Posterior vena cava (tissue), 2 donors: ENCODE results near the gene SARM1. TPM values are rescaled to one million over a fixed set of nuclear protein-coding genes. Genes with fewer than 3 reads are reported as not detected.

Experiments used
- DNase-seq: peaks from one replicate; pipeline ENCODE4 v3.0.0-alpha.2; 2020; ENCODE audit warnings: low spot score
- intact Hi-C, 2 donors: fragments of 100-400 bp; cut with DNase I; formaldehyde crosslinking; loops; one replicate each; pipeline versions ENCODE4 v1.14.1 to v1.14.2; 2022 to 2023
- total RNA-seq, 2 donors: library from RNA; stranded (reverse); fragmentation: NEBNext Ultra II Directional; extraction: Animal tissue kit (Norgen Biotek cat#: 25700); gene quantifications; one replicate each; pipeline ENCODE4 v1.2.1, GENCODE V29; 2021
- donor health status: DM: yes; HTN: yes; CAD: no.
- donor health status: DM: yes; HTN: yes; CAD: no.

SARM1 gene
- total RNA-seq, 2 donors from 2014 or later: 15.0 to 16.1 TPM

DNA sequence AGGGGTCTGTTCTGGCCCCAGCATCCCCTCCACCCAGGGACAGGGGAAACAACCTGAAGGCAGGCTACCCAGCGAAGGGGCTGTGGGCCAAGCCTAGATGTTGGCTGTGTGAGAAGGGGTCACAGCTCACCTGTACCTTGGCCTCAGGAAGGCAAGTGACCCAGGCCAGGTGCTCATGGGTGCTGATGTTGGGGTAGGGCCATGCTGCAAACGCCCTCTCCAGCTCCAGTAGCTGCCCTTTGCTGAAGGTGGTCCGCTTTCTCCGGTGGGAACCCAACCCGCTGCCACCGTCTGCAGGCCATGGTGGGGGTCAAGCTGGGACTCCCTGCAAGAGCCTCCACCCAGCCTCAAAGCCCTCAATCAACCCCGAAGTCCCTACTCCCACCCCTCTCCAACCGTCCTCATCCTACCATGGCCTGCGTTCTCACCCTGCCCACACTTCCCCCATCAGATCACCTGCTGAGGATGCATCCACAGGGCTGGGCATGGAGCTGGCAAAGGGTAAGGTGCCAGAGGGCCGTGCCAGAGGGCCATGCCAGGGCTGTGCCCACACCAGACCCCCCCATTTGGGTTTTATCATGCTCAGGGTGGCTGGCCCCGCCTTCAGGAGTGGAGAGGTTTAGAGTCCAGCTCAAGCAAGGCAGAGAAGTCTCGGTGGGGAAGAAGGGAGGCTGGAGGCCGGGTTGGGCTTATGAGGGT lies 6.7 kb upstream of the SARM1 start, which contains the start of gene SEBOX:
Gene SEBOX (minus strand): TSS at position 535 of the 699 bp plus-strand sequence. CDS start 48 bp downstream, at position 487.
- intact Hi-C loops: loop anchor here in 1 of 2 donors (2.0 kb wide), 1 partner anchor 14 kb away; no protein-coding TSS in a partner anchor

DNA sequence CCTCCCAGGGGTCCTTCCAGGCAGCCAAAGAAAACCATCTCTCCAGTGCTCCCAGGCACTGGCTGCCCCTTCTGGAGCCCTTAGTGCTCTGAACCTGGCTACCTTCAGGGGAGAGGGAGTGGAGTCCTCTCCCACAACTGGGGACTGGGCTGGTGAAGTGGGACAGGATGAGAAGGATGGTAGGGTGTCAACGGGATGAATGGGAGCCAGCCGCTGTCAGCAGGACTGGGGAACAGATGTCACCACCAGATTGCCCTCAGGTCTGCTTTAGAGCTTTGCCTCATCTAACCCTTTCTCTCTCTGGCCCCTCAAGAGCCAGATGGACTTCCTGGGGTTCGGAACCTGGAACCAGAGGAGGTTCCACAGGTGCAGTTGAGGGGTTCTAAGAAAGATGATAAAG lies 6.0 kb upstream of the SARM1 start:
- peak; percentile 28 for DNase-seq

More for the DNA sequence above, 6.7 kb upstream of the SARM1 start, which contains the start of gene SEBOX:
- DNase-seq: peak; percentile 78

DNA sequence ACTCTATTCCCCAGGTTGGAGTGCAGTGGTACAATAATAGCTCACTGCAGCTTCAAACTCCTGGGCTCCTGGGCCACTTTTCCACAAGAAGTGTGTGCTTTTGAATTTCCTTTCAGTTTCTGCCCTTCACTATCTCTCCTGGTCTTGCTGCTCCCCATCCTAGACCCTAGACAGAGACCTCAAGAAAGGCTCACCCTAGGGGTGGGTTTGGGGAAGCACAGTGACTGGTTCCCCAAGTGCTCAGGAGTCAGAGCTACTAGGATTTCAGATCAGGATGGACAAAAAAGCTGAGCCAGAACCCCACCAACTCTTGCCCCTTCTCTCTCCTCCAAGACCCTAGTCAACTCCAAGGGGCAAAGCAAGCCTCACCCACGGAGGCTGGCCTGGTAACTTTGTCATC lies 4.9 kb upstream of the SARM1 start:
- intact Hi-C loops: no loop called here
- DNase-seq: no peak

More for the DNA sequence above, 6.0 kb upstream of the SARM1 start:
- intact Hi-C loops: loop anchor here in 1 of 2 donors (2.0 kb wide), 1 partner anchor 13 kb away; no protein-coding TSS in a partner anchor

DNA sequence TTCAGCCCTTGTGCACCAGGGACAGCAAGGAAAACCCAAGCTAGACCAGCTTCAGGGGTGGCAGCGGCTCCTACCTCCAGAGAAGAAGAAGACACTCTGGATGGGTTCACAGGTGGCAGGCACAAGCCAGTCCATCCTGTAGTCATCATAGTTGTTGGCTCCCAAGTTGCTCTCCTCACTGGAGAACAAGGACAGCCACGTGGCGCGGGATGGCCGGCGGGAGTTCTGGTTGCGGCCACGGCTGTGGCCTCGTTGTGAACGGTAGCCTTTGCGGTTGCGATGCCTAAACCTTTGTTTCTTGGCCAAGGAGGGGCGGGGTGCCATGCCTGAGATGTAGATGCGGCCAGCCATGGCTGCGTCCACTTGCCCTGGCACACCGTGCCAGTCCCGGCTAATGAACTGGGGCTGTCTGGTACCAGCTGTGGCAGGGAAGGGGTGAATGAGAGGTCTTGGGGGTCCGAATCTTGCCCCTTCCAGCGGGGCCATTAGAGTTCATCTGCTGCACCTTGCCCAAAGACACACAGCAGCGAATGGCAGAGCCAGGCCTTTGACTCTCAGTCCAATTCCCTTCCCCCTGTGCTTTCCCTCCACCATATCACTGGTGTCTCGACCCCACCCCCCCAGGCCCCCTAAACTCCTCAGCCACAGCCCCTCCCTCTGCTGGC lies 3.7 kb upstream of the SARM1 start:
- intact Hi-C loops: no loop called here

DNA sequence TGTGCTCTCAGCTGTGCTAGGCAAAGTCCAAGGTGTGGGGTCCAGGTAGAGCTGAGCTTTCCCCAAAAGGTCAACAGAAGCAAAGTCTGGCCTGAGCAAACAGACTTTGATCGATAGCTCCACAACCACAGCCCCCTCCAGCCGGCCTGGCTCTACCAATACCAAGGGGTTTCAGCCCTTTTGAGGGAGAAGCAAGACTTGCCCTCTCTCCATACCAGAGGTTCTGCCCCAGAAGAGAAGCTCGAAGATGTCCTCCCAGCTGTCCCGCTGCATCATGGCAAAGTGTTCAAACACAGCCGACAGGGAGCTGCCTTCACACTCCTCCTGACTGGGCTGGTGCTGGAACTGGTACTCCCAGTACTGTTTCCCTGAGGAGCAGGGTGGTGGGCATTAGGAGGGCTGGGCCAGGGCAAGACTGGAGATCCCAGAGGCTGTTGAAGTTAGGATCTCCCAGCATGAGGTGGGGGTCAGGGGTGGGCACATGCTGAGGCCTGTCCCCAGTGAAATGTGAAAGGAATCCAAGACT lies 3.1 kb upstream of the SARM1 start:
- intact Hi-C loops: no loop called here

More for the DNA sequence above, 3.7 kb upstream of the SARM1 start:
- DNase-seq: peak; percentile 71

DNA sequence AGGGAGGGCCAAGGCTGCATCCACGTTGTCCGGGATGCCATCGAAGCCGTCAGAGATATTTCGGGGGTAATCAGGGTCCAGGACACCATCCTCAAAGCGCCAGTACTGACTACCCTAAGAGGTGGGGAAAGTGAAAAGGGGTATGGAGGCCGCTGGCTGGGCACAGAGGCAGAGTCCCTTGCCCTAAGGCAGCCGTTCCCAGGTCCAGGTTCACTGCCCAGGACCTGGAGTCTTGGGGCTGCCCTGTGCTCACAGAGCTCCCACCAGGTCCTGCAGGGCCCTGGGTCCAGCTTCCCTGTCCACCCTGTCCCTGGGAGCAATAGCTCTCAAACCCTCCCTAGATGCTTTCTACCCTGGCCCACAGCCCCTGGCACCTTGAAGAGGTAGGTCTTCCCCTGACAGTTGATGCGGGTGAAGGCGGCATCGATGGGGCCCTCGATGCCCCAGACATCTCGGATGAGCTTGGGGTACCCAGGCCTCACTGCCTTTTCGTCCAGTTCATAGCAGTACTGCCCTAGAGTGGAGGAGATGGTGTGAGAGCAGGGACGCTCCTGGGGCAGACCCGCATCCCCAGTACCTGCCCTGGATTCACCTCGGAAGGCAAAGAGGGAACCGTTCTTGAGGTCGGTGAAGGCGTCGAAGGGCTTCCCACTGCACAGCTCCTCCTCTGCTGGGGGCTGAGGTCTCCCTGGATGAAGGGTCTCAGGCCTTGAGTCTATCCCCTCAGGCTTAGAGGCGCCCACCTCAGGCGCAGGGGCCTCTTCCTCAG lies 2.4 kb upstream of the SARM1 start:
- intact Hi-C loops: no loop called here
- peak; percentile 70 for DNase-seq

More for the DNA sequence above, 3.1 kb upstream of the SARM1 start:
- DNase-seq: peak; percentile 56

DNA sequence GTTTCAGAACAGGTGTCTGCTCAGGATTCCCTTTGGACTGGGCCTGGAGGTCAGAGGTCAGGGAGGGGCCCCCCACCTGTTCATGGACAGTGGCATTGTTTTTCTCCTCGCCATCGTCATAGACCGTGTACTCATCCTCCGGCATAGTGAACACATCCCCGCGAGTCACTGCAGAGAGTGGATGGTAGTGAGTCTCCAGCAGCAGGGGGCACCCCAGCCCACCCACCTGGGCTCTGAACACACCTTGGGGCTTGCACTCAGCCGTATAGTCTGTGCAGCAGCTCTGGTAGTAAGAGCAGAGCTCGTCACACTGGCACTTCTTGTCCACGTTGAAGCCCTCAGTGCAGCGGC lies 1.8 kb upstream of the SARM1 start:
- intact Hi-C loops: no loop called here
- DNase-seq: no peak

DNA sequence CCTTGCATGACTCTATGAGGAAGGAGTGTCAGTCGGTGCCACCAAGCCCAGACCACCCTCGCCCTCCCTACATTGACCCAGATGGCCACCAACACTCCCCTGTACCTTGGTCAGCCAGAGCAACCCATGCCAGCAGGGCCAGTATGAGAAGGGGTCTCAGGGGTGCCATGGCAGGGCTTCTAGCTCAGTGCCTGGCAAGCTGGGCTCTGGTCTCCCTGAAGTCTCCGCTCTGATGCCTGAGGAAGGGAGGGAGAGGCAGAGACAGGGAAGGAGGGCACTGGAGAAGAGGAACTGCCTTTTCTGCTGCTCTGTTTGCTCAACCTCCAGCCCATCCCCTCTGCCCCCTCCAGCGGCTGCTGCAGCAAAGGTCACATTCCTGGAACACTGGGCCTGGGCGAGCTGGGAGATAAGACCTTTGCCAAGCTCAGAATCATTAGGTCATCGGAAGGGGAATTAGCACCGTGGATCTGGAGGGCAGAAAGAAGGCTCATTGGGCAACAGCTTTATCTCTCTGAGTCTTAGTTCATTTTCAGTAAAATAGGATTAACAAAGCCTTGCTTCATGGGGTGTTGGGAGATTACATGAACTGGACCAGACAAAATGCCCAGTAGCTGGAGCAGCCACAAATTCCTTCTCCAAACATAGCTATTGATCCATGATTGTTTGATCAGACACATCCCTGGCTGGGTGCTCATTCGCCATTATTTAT lies 1.3 kb upstream of the SARM1 start, which contains the start of gene VTN:
Gene VTN (minus strand): TSS at position 273 of the 709 bp plus-strand sequence. CDS start 104 bp downstream, at position 169.
- peak; percentile 90 for DNase-seq
- intact Hi-C loops: no loop called here

DNA sequence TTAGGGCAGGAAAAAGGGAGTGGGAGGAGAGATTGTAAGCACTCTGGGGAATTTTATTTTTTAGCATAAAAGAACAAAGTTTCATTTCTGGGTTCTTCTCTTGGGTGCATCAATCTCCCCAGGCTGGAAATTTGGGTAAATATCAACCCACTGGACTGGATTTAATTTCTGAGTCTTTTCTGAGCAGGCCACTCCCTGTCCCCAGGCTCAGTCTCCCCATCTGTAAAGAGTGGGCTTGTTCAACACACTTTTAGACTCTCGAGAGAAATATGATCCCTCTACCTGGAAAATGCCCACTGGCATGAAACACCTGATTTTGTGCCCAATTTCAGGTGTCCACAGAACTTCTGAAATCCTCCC lies 770 bp upstream of the SARM1 start:
- intact Hi-C loops: no loop called here
- DNase-seq: peak; percentile 8

DNA sequence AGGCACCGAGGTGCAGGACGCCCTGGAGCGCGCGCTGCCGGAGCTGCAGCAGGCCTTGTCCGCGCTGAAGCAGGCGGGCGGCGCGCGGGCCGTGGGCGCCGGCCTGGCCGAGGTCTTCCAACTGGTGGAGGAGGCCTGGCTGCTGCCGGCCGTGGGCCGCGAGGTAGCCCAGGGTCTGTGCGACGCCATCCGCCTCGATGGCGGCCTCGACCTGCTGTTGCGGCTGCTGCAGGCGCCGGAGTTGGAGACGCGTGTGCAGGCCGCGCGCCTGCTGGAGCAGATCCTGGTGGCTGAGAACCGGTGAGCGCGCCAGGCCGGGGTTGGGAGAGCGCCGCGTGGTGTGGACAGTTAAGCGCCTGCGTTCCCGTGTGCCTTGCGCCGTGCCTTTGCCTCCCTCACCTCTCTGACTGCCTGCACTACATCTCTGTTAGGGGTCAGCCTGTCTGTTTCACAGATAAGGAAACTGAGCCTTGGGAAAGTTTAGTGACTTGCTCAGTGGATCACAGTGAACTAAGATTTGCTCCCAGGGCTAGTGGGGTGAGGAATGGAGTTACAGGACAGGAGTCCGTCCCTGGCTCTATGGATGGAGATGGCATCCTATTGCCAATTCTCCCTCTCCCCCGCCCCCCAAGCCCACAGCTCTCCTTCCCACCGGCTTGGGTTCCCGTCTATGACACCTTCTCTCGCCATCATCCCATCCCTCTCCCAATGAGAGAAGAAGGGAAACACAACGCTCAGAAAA lies 880 bp downstream of the SARM1 start:
- intact Hi-C loops: no loop called here
- peak; percentile 85 for DNase-seq

DNA sequence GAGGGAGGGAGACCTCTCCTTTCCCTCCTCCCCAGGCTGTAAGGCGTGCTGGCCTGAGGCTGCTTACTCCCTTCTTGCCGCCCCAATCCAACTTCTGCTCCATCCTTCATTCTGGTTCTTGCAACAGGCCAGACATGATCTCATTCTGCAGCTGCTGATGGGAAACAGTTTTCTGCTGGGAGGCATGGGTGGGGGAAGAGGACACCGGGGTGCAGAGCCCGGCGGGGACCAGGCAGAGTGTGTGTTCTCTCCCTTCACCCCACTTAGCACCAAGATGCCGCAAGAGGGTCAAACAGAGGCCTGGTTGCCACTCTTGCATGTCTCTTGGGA lies 1.4 kb downstream of the SARM1 start:
- intact Hi-C loops: no loop called here
- peak; percentile 42 for DNase-seq

DNA sequence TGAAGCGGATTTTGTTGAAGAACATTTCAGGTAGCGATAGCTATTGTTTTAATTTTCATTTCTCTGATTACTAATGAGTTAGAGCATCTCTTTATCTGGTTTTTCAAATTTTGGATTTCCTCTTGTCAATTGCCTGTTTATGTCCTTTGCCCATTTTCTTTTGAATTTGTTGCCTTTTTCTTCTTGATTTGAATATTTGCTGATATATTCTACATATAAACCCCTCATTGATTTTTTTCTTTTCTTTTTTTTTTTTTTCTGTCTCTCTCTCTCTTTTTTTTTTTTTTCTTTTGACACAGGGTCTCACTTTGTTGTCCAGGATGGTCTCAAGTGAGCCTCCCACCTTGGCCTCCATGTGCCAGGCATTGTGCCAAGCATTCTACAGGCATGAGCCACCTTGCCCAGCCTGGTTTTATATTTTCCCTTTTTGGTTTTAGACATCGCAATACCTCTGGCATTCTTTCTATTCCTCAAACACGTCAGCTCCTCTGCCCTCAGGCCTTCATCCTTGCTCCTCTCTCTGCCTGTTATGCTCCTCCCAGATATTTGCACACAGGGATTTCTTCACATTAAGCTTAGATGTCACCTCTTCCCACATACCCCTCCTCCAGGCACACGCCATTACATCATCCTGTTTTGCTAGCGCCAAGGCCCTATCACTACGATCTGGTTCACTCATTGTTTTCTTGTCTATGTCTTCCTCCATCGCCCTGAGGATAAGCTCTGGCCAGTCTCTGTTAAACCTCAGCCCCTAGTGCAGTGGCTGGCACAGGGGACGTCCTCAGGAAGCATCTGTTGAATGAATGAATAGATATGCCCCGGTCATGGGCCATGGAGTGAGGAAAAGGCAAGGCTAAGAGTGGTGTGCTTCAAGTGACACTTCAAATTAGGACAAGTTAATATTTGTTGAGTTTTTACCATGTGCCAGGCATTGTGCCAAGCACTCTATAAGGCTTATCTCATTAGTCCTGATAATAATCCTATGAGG lies 8.6 kb downstream of the SARM1 start:
- DNase-seq: peak; percentile 54
- intact Hi-C loops: loop anchor here in 1 of 2 donors (2.0 kb wide), 1 partner anchor 15 kb away; the partner anchor contains the start of gene SEBOX

DNA sequence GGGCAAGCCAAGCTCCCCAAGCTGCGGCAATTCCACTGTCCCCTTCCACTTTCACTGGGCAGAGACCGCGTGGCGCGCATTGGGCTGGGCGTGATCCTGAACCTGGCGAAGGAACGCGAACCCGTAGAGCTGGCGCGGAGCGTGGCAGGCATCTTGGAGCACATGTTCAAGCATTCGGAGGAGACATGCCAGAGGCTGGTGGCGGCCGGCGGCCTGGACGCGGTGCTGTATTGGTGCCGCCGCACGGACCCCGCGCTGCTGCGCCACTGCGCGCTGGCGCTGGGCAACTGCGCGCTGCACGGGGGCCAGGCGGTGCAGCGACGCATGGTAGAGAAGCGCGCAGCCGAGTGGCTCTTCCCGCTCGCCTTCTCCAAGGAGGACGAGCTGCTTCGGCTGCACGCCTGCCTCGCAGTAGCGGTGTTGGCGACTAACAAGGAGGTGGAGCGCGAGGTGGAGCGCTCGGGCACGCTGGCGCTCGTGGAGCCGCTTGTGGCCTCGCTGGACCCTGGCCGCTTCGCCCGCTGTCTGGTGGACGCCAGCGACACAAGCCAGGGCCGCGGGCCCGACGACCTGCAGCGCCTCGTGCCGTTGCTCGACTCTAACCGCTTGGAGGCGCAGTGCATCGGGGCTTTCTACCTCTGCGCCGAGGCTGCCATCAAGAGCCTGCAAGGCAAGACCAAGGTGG lies 9.8 kb downstream of the SARM1 start:
- DNase-seq: peak; percentile 82

DNA sequence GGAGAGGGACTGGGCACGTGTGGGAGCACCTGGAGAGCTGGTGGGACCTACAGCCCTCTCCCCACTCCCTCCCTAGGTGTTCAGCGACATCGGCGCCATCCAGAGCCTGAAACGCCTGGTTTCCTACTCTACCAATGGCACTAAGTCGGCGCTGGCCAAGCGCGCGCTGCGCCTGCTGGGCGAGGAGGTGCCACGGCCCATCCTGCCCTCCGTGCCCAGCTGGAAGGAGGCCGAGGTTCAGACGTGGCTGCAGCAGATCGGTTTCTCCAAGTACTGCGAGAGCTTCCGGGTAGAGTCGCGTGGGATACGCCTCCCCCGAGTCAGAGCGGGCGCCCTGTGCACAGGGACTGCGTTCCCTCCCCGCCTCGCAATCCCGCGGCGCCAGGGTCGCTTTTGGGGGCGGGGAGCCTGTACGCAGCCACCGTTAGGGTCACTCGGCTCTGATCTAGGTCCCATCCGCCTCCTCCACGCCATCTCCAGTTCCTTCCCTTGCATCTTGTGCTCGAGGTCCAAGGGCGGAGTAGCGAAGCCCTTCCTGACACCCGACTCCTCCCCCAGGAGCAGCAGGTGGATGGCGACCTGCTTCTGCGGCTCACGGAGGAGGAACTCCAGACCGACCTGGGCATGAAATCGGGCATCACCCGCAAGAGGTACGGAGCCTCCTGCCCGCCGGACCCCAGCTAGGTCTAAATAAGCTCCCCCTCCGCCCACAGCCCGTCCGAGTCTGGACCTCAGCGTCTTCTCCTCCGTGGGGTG lies 13.0 kb downstream of the SARM1 start:
- DNase-seq: peak; percentile 86
- intact Hi-C loops: no loop called here

More for the DNA sequence above, 9.8 kb downstream of the SARM1 start:
- intact Hi-C loops: no loop called here

DNA sequence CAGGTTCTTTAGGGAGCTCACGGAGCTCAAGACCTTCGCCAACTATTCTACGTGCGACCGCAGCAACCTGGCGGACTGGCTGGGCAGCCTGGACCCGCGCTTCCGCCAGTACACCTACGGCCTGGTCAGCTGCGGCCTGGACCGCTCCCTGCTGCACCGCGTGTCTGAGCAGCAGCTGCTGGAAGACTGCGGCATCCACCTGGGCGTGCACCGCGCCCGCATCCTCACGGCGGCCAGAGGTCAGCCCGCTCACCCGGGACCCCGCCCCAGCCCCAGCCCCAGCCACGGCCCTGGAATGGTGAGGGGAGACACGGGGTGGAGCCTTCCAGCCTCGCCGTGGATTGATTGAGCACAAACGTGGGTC lies 13.5 kb downstream of the SARM1 start:
- peak; percentile 71 for DNase-seq
- intact Hi-C loops: no loop called here

DNA sequence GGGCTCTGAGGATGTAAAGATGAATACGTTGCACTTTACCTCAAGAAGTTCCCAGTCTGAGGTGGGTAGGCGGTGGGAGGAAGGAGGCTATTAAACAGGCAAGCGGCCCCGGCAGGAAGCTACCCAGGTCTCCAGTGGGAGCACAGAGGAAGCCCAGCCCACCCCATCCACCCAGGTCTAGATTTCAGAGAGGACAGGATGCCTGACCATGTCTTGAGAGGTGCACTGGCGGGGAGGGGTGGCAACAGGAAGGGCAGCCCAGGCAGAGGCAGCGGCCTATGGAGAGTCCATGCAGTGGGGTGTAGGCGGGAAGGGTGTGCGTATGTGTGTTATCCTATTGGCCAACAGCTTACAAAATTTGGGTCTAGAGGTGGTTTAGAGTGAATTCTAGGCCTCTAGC lies 13.9 kb downstream of the SARM1 start:
- DNase-seq: peak; percentile 74
- intact Hi-C loops: no loop called here
